PC-9 (cell line): ENCODE results near the gene ATP8B2.

Experiments used
- EZH2 ChIP-seq: fragments of 200-600 bp; sonication (generic); IDR thresholded peaks from 2 replicates; pipeline ENCODE4 v1.8.0; 2017; ENCODE audit warnings: antibody characterized with exemption, low read depth
- TF ChIP-seq, protein P1 (sequence below): fragments of 200-600 bp; sonication (generic); conservative IDR thresholded peaks from 2 replicates; pipeline ENCODE4 v1.6.1; 2017; ENCODE audit warnings: mixed run types, antibody characterized with exemption, mild to moderate bottlenecking, moderate library complexity

DNA sequence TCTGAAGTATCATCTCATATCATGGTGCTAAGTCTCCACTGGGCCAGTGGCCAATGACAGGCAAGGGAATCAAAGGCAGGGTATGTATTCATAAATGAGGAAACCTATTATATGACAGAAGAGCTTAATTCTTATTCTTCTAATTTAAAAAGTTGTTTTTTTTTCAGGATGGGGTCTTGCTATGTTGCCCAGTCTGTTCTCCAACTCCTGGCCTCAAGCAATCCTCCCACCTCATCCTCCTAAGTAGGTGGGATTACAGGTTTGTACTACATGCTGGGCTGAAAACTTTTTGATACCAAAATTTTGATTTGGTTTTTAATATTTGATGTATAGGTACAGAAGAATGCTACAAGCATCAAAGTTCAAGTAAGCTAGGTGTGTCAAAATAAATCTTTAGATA, 35.0 kb downstream of the ATP8B2 start:
- no peak for TF ChIP-seq EZH2
- TF ChIP-seq, protein P1, sequence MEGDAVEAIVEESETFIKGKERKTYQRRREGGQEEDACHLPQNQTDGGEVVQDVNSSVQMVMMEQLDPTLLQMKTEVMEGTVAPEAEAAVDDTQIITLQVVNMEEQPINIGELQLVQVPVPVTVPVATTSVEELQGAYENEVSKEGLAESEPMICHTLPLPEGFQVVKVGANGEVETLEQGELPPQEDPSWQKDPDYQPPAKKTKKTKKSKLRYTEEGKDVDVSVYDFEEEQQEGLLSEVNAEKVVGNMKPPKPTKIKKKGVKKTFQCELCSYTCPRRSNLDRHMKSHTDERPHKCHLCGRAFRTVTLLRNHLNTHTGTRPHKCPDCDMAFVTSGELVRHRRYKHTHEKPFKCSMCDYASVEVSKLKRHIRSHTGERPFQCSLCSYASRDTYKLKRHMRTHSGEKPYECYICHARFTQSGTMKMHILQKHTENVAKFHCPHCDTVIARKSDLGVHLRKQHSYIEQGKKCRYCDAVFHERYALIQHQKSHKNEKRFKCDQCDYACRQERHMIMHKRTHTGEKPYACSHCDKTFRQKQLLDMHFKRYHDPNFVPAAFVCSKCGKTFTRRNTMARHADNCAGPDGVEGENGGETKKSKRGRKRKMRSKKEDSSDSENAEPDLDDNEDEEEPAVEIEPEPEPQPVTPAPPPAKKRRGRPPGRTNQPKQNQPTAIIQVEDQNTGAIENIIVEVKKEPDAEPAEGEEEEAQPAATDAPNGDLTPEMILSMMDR: no peak
